NK-92 treated with Interleukin-12 subunit alpha and Interleukin-12 subunit beta, amount 100 ng/mL, for 24 hours (cell line): ENCODE results near the gene DOCK9.

Source experiments
- DNase-seq: peaks from one replicate; lab custom pipeline; 2025; lab: John Stamatoyannopoulos, UW

Gene DOCK9

GRCh38 chr13:98795220-98795619, 182.6 kb downstream of the DOCK9 start:
- DNase-seq = no peak

GRCh38 chr13:98794498-98794897, 183.4 kb downstream of the DOCK9 start:
- DNase-seq = no peak

DNA sequence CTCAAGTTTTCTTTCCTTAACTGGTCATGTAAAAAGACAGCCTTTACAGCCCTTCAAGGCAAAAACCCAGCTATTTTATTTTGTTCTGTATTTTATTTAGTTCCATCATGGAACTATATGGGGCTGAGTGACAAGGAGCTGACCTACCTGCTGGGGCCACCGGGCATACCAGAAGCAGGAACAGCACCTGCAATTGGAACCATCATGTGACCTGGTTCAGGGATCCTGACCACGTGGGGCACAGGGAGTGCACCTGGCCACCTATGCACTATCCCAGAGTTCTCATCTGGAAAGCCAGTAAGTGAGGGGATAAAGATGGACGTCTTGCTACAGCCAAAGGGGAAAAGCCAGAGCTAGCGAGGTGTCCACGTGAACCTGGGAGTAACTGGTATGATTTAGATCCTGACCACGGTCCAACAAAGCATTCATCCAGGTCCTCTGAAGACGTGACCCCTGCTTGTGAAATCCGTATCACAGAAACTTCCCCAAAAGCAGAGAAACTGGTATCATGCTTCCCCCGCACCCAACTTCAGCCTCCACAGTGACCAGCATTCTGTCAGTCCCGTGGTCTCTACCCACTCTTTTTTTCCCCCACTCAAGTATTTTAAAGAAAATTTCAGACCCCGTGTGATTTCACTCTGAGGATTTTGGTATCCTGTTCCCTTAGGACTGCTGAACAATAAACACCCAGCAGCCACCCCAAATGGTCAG, 184.9 kb downstream of the DOCK9 start:
- no peak for DNase-seq

GRCh38 chr13:98792321-98792720, 185.5 kb downstream of the DOCK9 start:
- no peak for DNase-seq

DNA sequence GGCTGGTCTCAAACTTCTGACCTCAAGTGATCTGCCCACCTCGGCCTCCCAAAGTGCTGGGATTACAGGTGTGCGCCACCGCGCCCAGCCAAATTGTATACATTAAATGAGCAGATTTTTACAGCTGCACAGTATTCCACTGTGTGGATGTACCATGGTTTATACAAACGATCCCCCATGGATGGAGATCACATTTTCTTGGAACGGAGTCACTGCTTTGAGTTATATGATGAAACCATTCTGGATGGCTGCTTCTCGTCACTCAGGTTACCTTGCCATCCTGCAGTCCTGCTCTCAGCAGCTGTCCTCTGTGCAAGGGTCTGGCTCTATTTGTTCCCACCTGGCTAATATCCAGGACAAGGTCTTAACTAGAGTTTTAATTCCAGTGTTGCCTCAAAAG, 186.3 kb downstream of the DOCK9 start:
- no peak for DNase-seq

GRCh38 chr13:98787996-98788395, 189.9 kb downstream of the DOCK9 start:
- DNase-seq = no peak

DNA sequence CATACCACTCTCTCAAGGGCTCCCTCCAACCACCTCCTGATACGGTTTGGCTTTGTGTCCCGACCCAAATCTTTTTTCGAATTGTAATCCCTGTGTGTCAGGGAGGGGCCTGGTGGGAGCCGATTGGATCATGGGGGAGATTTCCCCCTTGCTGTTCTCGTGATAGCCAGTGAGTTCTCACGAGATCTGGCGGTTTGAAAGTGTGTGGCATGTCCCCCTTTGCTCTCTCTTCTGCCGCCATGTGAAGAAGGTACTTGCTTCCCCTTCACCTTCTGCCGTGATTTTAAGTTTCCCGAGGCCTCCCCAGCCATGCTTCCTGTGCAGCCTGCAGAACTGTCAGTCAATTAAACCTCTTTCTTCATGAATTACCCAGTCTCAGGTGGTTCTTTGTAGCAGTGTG, 190.7 kb downstream of the DOCK9 start:
- no peak for DNase-seq

GRCh38 chr13:98786023-98786422, 191.8 kb downstream of the DOCK9 start:
- DNase-seq = no peak

DNA sequence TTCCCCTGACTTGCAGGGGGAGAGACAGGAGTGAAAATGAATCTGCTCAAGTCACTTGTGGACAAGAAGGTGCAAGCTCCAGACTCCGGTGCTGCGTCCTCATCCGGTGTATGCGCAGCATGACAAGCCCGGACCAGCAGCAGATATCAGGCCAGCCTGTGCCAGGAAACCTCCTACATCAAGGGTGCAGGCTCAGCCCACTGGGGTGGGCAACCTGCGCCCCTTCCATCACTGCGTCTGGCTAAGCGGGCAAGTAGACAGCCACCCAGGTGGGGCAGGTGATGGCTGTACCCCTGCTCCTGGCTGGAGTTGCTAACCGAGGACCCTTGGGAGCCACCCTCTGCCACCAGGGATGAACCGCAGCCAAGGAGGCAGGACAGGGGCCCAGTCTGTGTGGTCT, 192.5 kb downstream of the DOCK9 start:
- DNase-seq = no peak

- DNase-seq = no peak
These were observed 193.2 kb downstream of the DOCK9 start for GRCh38 chr13:98784666-98785065.

GRCh38 chr13:98783856-98784478, 193.9 kb downstream of the DOCK9 start:
- DNase-seq = no peak

DNA sequence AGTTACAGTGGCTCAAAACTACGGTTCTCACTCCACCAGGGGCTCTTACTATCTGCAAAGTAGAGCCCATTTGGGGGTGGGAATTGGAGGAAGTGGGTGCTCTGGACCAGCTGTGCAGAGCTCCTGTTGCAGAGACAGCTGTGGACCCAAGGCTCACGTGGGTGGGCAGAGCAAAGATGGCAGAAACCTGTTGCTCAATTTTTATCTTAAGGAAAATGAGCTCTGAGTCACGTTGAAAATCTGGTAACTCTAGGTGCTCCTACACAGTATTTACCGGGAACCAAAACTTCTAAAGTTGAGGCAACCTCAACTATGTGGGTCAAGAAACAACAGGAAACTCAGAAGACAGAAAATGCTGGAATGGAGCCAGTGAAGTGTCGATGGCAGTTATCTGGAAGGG, 195.2 kb downstream of the DOCK9 start:
- DNase-seq = no peak

DNA sequence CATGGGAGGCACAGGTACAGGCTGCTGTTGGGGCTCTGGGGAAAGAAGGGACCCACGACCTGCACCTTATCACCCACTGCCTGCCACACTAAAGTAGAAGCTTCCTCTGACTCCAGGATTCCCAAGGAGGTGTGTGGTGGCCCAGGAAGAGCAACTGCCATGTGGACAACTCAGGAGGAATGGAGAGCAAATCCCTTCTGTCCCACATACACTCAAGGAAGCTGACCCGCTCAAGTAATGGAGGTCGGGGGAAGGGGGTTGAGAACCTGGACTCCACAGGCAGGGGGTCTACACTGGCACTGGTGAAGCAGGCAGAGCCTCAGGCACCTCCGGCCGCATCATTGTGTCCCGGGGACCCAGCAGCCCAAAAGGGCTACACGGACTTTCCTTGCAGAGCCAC, 196.0 kb downstream of the DOCK9 start:
- no peak for DNase-seq

DNA sequence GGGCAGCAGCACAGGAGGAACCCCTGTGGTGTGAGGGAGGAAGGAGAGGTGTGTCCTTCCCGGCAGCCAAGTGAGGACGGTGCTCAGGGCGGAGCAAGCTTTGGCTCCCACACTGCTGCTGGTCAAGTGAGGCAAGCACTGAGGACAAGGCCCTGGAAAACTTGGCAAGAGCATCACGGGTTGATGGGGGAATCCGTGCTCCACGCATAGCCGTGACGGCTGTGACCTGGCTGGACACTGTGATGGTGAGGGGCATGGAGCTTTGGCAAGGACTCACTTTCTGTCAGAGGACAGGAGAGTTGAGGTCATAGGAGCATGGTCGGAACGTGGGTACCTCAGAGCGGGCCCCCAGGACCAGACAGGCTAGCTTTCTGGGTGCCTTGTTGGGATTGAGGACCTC, 196.4 kb downstream of the DOCK9 start:
- DNase-seq = no peak

GRCh38 chr13:98781045-98781444, 196.8 kb downstream of the DOCK9 start:
- DNase-seq = no peak

- no peak for DNase-seq
These were observed 197.4 kb downstream of the DOCK9 start for GRCh38 chr13:98780451-98780850.

DNA sequence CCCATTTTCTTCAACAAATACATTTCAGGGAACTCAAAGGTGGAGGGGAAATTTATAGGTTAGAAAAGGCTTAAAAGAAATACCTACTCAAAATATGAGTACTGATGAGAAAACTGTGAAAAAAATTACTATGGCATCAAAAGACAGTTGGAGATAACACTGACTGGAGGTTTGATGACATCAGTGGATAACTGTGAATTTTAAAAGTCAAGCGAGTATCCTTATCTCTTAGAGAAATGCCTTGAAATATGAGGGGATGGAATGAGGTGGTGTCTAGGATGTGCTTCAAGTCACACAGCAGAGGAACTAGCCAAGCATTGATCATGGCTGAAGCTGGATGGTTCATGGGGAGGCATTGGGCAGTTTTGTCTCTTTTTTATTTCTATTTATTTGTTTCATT, 198.2 kb downstream of the DOCK9 start:
- DNase-seq = no peak

DNA sequence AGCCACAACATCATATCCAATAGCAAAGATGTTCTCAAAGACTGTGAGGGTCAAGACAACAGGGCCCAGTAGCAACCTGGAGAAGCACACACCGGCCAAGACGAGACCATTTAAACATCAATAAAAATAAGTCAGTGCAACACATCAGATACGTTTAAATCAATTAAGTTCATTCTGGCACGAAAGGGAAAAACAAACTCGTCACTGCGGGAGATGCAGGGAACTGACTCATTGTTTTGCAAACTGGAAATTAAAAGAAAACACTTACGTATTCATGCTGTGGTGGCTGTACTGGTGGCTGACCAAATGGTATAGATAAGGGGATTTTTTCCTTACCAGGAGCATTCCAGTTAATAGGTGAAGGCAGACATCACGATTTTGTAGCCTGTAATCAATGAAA, 199.1 kb downstream of the DOCK9 start:
- DNase-seq = no peak

GRCh38 chr13:98776644-98777043, 201.2 kb downstream of the DOCK9 start:
- no peak for DNase-seq

DNA sequence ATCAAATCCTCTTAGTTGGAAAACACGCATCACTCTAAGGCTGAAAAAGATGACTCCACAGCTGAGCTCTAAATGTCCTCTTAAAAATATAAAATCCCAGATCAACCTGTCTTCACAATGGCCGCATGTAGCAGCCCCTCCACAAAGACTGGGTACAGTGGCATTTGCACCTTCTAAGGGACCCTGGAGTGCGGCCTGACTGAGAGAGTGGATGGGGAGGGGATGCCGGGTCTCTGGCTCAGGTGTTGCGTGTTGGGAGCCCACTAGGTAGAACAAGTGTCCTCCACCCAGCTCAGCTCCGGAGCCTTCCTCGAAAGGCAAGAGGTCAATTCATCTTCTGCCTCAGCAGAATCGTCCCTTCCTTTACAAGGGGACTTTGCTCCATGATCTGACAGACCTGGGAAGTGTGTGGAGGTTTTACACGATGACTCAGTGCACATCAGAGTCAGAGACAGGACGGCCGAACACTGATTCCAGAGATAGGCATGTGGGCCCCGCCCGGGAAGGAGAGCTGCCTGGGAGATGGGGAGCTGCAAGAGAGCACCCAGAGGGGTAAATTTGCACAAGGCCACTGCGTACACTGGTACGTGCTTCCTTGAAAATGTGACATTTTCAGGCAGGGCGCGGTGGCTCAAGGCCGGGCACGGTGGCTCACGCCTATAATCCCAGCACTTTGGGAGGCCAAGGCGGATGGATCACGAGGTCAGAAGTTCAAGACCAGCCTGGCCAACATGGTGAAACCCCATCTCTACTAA, 201.8 kb downstream of the DOCK9 start:
- DNase-seq = no peak

DNA sequence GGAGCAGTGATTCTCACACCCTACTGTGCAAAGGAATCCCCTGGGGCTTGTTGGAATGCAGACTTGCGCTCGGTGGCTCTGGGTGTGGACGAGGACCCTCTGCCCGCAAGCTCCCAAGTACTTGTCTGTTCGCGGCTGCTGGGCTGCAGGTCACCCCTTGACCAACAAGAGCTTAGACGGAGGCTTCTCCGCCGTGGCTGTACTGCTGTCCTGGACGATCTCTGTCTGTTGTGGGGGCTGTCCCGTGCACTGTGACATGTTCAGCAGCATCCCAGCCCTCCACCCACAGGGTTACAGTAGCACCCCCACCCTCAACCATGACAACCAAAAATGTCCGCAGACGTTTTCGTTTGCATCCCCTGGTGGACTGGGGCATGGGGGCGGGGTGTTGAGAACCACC, 202.5 kb downstream of the DOCK9 start:
- no peak for DNase-seq

DNA sequence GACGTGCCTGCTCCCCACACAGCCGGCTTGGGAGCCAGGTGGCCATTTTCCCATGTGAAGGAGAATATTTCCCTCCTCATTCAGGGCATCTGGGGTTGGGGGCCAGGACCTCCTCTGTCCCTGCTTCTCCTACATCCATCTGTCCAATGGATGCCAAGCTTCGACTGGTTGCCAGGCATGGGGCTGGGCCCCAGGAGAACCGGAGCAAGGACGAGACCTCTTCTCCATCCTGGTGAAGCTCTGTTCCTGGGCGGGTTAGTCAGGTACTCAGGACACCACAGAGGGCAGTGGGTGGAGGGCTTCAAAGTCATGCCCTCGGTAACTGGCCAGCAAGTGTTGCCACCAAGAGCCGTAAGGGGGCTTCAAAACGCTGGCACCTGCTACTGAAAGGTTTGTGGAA, 203.1 kb downstream of the DOCK9 start:
- no peak for DNase-seq

GRCh38 chr13:98773921-98774320, 203.9 kb downstream of the DOCK9 start:
- no peak for DNase-seq
